HG03565 (cell line): ENCODE data around the gene CDHR5.
"Not testable (repeated sequence)": the region's sequence is repeated elsewhere in the genome, so short reads cannot be mapped to it uniquely, and the experiment has no call there.

ENCODE experiments used
- ATAC-seq: cut with Tn5 transposase; IDR thresholded peaks from one replicate; pipeline ENCODE4 v1.9.1; 2021; ENCODE audit warnings: mild to moderate bottlenecking, moderate library complexity; ENCODE audit not compliant: unreplicated experiment

CDHR5 gene

DNA sequence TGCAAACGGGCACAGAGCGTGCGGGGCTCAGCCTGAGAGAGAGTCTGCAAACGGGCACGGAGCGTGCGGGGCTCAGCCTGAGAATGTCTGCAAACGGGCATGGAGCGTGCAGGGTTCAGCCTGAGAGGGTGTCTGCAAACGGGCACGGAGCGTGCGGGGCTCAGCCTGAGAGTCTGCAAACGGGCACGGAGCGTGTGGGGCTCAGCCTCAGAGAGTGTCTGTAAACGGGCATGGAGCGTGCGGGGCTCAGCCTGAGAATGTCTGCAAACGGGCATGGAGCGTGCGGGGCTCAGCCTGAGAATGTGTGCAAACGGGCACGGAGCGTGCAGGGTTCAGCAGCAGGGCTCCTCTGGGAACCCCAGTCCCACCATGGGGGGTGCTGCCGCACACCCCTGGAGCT, 35.0 kb downstream of the CDHR5 start:
- no peak for ATAC-seq

DNA sequence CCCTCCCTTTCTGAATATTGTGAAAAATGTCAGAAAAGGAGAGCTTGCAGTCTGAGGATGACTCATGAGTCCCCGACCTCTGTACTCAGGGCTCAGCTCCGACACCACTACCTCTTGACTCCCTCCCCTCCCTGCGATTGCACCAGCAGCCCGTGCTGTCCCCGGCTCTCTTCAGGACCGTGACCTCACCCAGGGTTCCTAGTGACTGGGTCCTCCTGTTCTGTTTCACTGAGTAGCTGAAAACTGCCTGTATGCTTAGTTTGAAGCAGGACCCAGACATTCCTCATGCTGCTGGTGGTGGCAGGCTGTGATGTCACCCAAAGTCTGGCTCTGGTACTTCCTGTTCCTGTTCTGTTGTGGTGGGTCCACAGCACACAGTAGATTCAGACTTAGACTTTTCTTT, 36.8 kb downstream of the CDHR5 start:
- no peak for ATAC-seq

DNA sequence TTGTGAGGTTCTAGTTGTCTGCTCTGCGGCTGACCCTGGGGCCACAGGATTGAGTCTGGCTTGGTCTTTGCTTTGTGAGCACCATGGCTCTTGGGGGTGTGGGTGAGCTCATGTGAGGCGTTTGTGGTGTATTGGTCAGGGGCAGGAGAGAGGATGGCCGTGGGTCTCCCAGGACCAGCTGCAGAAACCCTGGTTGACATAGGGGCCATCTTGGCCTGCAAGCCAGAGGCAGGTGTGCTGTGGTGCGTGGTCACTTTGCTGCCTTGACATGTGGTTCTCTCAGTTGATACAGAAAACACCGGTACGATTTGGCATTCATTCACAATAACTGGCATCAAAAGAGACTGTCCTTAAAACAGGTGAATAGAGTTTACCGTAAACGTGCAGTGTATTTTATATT, 37.2 kb downstream of the CDHR5 start:
- ATAC-seq: no peak

DNA sequence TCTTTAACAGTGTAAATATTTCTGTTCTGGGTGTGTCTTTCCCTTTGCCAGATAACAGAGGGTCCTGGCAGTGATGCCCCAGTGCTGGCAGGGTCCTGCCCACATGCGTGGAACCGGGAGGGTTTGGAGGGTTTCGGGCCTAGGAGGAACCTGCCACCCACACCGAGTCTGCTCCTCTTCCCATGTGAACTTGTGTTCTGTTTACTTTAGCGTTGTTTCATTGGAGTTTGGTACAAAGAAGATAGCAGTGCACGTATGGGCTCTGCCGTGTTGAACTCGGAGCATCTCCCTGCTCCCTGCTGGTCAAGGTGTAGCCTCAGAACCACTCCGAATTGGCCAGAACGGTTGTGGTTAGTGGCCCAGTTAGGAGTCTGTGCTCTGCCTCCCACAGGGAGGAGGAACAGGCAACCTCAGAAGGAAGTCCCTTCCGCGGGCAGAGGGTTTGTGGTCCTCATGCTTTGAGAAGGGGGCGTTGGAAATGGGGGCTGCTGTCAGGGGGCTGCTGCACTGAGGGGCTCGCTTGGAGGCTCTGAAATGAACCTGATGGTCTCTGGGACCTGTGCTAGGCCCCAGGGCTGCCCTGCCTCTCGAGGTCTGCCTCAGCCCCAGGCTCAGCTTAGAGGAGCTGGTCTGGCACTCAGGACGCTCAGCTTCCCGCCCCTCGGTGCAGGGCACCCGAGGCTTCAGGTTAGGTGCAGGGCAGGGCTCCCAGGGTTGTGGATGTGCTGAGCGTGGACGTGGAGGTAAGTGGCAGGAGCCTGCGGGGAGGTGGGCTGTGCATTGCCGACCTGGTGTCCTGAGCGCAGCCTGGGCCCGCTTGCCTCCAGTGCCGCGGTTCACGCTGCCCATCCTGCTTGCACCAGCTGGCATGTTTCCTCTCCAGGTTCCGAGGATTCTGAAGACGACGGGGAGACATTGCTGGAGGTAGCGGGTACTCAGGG, 38.1 kb downstream of the CDHR5 start:
- no peak for ATAC-seq

DNA sequence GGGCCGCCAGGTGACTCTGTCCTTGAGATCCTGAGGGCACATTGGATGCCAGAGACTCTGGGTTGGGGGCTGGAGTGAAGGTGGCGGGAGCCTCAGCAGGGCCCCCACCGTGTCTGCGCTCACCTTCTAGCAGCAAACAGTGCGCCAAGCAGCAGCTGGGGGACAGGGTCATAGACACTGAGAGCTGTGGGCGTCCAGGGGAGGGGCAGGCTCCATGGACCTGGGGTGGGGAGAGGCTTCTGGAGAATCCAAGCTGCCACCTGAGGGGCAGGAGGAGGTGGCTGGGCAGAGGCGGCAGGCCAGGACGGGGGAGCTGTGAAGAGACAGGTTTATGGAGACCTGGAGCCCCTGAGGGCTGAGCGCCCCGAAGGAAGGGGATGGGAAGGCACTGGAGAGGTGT, 40.5 kb downstream of the CDHR5 start:
- no peak for ATAC-seq

DNA sequence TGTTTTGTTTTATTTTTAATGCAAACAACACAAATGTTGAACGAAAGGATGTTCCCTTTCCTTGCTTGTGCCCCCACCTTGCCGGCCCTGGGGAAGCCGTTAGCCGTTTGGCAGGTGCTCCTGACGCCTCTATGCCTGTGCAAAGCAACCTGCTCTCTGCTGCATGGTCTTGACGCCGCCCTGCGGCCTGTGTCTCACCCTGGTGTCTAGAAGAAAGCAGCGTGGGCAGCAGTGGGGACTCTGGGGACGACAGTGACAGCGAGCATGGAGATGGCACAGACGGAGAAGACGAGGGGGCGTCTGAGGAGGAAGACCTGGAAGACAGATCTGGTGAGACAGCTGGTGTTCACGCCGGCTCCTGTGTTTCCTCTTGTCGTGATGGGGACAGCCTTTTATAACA, 43.0 kb downstream of the CDHR5 start:
- no peak for ATAC-seq

DNA sequence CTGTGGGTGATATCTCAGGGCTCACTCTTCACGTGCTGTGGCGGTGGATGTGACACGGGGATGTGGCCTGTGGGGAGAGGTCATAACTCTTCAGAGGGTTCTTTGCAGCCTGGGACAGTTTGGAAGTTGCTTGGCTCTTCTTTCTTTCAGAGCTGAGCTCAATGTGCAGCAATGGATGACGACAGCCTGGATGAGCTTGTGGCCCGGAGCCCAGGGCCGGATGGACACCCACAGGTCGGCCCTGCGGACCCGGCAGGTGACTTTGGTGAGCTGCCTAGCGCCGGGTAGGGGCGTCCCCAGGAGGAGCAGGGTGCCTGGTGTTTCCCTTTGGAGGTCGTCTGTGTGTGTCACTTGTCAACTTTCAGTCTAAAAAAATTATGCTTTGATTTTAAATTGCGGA, 43.4 kb downstream of the CDHR5 start:
- no peak for ATAC-seq

DNA sequence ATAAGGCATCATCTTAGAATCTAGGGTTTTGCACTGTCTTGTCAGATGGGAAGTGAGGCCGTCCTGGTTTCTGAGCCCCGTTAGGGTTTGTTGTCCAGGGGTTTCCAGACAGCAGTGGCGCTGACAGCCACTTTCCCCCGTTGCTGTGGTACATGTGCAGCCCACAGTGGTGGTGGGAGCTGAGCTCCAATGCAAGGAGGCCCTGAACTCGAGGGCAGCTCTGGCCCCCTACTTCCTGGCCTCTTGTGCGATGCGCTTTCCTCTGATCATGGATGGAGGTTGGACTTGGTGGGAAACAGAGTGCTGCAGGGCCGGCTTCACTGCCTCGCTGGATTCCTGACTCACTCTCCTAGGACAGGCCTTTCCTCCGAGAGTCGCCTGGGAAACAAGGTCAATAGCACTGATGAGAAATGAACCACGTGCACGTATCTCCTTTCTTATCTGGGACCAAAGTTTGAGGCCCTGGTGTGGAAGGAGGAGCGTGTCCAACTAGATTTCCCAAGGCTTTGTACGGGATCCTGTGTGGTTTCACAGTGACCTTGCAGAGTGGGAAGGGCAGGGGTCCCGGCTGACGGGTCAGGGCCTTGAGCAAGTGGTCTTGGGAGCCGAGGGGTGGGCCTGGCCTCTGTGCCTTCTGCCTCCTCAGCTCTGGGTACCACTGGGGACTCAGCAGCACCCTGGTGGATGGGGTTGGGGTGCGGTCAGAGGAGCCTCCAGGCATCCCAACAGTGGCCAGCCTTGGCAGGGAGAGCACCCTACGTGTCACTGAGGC, 44.7 kb downstream of the CDHR5 start:
- no peak for ATAC-seq

DNA sequence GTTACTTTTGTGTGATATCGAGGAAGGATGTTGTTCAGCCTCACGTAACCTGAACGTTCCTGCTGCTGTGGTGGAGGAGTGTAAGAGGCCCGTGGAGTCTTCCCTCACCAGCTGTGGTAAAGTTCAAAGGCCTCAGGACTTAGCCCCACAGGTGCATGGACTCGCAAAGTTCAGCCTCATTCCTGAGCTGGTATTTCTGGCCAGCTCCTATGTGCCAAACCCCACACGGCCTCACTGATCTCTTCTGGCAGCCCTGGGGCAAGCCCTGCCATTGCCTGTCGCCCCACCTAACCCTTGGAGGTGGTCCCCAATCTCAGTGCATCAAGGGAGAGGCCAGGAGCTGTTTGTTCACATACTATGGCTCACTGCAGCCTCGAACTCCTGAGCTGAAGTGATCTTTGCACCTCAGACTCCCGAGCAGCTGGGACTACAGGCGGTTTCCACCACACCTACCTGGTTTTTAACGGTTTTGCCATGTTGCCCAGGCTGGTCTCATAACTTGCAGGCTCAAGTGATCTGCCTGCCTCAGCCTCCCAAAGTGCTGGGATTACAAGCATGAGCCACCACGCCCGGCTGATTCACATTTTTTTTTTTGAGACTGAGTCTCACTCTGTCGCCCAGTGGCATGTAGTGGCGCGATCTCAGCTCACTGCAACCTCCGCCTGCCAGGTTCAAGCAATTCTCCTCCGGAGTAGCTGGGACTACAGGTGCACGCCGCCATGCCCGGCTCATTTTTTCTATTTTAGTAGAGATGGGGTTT, 46.3 kb downstream of the CDHR5 start:
- ATAC-seq: no peak

DNA sequence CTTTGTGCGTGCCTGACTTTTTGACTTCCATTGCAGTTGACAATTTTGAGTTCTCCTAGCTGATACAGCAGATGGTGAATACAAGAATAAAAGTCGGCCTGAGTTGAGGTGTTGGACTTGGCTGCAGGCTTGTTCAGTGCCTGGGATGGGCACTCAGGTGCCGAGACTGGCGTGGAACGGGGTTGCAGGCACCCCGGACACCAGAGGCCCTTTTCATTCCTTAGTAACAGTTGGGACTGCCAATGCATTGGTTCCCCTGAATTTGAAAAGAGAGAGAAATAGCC, 47.2 kb downstream of the CDHR5 start:
- ATAC-seq: no peak

DNA sequence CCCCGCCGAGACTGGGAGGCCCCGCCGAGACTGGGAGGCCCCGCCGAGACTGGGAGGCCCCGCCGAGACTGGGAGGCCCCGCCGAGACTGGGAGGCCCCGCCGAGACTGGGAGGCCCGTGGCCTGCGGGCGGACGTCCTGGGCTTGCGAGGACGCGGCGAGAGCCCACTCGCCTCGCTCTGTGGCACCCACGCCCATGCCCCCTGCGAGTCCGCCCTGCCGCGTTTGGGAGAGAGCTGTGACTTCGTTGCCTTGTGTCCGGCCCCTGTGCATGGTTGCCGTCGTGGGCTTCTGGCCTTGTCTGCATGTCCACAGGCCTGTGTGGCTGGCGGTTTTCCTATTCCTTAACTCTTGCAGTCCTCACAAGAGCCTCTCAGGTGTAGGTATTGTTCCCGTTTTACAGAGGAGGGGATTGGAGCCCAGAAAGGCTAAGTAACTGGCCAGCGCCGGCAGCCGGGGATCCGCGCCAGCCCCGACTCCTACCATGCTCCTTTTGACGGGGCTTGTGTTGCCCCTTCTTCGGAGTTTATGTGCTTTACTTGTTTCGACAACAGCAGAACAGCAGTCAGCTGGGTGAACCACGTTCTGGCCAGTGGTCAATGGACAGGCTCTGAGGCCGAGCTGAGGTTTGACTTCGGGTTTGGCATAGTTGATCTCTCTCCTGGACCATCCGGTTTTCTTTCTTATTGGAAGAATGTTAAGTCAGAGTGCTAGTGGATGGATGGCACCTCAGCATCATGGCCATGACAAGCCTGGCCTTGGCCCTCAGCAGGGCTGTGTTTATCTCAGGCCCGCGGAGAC, 47.7 kb downstream of the CDHR5 start:
- ATAC-seq: no peak

DNA sequence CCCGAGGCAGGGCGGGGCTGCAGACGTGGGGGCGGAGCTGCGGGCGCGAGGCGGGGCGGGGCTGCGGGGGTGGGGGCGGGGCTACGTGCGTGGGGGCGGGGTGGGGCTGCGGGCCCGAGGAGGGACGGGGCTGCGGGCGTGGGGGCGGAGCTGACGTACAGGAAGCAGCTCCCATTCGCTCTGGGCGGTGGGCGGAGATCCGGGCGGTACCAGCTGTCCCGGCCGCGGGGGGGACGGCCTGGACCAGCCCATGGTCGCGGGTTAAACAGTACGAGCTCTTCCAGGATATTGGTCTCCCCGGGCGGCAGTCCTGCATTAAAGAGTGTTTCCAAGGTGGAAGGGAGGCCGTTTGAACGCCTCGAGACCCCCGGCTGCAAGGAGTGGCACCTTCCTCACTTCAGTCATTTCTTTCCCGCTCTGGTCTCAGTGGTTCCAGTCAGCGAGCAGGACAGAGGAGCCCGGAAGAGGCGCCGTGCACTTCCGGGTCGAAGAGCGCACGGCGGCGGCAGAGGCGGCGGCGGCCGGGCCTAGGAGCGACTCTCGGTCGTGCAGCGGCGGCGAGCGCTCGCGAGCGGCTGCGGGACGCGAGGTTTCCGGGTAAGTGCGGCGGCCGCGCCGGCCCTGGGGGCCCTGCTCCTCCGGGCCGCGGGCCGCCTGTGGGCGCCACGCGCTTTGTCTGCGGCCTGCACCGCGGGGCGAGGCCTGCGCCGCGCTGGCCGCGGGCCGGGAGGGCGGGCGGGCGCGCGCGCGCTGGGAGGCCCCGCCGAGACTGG, 48.6 kb downstream of the CDHR5 start, which contains the start of gene PHRF1:
PHRF1 (plus strand) TSS at position 475 of the 773 bp plus-strand sequence. CDS start 5,043 bp downstream, outside the sequence.
- peak; percentile 68 for ATAC-seq

DNA sequence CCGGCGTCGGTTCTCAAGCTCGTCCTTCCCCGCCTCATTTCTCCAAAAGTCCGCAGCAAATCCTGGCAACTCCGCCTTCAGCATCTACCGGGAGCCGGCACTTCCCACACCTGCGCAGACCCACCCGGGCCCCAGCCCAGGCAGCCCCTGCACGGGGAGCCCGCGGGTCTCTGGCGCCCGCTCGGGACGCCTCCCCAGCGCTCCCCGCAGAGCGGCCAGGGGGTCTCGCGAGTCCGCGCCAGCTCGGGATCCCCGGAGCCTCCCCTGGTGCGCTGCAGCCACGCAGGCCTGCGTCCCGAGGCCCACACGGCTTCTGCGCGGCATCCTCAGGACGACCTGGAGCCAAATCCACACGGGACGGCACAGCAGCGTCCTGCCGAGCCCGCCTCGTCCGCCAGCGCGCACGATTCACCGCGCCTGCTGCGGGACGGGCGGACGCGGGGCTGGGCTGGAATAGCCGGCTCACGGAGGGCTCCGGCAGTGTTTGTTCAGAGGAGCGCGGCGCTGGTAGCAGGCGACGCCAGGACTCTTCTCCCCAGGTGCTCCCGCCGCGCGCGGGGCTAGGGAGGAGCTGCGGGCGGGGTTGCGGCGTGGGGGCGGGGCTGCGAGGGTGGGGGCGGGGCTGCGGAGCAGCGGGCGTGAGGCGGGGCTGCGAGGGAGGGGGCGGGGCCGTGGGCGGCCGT, 49.3 kb downstream of the CDHR5 start:
- peak; percentile 26 for ATAC-seq

DNA sequence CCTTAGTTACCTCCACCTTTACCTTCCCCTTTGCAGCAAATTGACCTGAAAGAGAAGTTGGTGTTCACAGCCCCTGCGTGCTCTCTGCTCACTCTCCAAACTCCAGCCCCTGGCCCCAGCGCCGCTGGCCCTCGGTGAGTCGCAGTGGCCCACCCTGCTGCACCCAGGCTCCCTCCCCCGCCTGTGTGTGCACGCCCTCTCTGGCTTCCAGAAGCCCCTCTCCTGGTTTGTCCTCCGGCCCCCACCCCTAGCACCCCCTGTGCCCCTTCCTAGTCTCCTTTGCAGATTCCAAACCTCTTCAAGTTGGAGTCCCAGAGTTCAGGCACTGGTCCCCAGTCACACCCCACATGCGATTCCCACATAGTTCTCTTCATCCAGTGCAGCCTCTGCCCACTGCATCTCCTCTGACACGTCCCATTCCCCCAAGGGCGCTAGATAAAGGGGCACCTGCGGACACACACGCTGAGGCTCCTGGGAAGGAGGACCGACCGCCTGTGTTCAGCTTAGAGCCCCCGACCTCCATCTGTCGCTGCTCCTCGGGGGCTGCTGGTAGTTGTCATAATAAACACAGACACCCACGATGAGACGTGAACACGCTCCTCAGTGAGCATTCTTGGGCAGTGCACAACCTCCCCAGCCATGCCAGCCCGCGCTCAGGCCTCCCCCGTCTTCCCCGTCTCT, 50.0 kb downstream of the CDHR5 start:
- ATAC-seq: no peak

DNA sequence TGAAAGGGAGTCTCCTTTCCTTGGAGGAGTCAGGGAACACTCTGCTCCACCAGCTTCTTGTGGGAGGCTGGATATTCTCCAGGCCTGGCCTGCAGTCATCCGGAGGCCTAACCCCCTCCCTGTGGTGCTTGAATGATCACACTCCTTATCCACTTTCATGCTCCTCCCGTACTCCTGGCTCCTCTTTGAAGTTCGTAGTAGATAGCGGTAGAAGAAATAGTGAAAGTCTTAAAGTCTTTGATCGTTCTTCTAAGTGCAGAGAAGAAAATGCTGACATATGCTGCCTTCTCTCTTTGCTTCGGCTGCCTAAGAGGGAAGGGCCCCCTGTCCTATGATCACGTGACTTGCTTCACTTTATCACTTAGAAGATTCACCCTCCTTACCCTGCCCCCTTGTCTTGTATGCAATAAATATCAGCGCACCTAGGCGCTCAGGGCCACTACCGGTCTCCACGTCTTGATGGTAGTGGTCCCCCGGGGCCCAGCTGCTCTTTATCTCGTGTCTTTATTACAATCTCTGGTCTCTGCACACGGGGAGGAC, 50.7 kb downstream of the CDHR5 start:
- ATAC-seq: not testable (repeated sequence)

DNA sequence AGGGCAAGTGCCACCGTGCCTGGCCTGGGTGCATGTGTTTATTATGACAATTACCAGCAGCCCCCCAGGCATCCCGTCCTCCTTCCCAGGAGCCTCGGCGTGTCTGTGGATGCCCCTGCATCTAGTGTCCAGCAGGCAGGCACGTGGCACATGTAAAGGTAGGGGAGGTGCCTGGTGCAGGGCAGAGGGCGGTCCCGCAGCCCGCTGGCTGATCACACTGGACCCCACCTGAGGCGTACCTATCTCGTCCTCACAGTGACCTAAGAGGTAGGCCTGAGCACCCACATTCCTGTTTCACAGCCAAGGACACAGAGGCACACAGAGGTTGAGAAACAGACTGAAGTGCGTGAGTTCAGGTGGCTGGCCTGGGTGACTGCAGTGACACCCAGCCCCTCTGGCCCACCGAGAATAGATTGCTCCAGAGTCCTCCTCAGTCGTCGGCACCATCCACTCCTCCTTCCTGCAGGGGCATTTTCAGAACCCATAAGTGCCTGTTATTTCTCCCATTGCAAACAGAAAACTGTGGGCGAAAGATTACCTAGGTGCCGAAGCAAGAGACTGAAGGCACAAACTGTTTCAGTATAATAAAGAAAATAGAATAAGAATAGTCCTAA, 51.5 kb downstream of the CDHR5 start:
- ATAC-seq: no peak

DNA sequence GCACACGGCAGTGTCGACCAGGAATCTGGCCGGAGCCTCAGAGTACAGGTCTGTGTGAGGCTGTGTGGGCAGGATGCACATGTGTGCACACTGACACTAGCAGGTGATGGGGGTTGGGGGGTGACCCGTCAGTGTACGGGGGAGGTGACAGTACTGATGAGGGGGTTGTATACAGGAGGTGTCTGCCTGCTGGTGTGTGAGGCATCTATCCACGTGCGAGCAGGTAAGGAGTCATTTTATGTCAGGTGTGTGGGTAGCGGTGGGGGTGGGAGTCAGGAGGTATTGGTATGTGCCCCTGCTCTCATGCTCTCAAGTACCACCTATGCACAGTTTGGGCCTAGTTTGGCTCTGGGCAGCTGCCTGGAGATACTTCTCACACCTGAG, 53.0 kb downstream of the CDHR5 start:
- no peak for ATAC-seq
